GM18526 (cell line): ENCODE measurements around the gene NFATC2IP.

Source experiments
- POLR2A ChIP-seq: IDR thresholded peaks from 3 replicates; pipeline ENCODE4 v1.6.1; 2011; ENCODE audit not compliant: insufficient read length; ENCODE audit errors: extremely low read depth

Gene NFATC2IP

GRCh38 chr16:28950648-28951409 lies at the start of gene NFATC2IP:
Gene NFATC2IP, plus strand, starts transcription at chr16:28950937. Its CDS starts 75 bp downstream, at chr16:28951012.
- TF ChIP-seq POLR2A: peak; percentile 88

GRCh38 chr16:28901862-28902261 lies 48.9 kb upstream of the NFATC2IP start:
- TF ChIP-seq POLR2A: no peak

- no peak for TF ChIP-seq POLR2A
These were observed 47.8 kb upstream of the NFATC2IP start for GRCh38 chr16:28902909-28903308.

DNA sequence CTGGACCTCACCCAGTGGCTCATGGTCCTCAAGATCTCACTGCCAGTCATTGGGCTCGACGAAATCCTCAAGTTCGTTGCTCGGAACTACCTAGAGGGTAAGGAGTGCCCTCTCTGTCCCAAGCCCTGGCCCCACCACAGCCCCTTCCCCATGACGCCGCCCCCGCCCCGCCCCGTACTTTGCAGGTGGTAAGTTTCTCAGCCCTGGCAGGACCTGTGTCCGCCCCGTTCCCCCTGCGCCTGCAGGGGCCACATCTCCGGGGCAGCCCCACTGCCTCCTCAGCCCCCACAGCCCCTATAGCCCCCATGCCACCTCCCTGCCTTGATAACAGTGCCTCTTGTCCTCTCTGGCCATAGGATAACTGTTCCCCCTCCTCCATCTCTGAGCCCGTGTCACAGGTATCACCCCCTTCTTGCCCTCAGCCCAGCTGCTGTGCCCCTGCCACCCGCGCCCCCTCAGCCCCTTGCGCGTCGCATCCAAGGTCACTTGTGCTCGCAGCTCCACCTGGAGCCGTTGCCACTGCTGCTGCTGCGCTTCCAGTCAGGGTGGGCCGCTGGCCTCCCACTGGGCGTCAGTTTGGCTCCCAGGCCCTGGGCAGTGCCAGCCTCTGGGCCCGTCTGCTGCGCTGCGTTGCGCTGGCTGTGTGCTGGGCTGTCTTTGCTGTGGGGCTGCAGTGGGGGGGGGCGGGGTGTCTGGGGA lies 47.2 kb upstream of the NFATC2IP start:
- no peak for TF ChIP-seq POLR2A

GRCh38 chr16:28904363-28904762 lies 46.4 kb upstream of the NFATC2IP start:
- TF ChIP-seq POLR2A: no peak

DNA sequence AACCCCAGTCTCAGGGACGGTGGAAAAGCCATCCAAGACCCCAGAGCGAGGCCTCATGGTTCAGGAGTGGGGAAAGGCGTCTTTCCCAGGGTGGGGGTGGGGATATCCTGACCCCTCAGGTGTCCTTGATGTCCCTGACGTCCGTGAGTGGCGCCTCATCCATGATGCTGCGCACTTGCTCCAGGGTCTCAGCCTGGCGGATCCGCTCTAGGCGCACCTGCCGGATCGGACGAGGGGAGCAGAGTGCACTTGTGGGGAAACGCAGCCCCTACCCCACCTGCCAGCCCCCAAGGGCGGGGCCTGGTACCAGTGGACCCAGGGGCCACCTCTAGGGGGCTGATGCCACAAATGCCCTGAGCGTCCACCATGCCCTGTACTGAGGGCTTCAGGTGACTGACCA lies 45.9 kb upstream of the NFATC2IP start:
- no peak for TF ChIP-seq POLR2A

DNA sequence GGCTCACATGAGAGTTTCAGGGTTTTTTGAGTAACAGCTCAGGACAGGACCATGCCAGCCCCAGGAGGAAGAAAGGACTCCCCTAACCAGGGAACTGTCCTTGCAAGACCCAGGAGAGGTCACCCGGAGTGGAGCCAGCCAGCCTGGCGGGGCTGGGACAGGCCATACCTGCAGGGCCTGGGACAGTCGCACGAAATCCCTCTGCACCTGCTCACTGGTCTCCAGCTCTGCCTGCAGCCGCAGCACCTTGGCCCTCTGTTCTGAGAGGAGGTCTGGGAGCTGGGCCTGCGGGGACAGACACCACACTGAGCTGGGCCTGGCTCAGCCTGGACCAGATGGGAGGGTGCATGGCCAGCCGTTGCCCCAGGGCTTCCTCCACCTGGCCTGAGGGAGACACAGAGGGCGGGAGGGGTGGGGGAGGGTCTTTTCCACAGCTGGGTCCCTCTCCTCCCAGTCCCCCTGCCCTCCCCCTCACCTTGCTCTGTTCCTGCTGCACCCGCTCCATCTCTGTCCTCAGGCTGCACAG lies 45.4 kb upstream of the NFATC2IP start:
- TF ChIP-seq POLR2A: no peak

- TF ChIP-seq POLR2A: no peak
These were observed 44.9 kb upstream of the NFATC2IP start for GRCh38 chr16:28905800-28906372.

- no peak for TF ChIP-seq POLR2A
These were observed 40.4 kb upstream of the NFATC2IP start for GRCh38 chr16:28910086-28911031.

GRCh38 chr16:28912558-28912957 lies 38.2 kb upstream of the NFATC2IP start:
- TF ChIP-seq POLR2A: no peak

DNA sequence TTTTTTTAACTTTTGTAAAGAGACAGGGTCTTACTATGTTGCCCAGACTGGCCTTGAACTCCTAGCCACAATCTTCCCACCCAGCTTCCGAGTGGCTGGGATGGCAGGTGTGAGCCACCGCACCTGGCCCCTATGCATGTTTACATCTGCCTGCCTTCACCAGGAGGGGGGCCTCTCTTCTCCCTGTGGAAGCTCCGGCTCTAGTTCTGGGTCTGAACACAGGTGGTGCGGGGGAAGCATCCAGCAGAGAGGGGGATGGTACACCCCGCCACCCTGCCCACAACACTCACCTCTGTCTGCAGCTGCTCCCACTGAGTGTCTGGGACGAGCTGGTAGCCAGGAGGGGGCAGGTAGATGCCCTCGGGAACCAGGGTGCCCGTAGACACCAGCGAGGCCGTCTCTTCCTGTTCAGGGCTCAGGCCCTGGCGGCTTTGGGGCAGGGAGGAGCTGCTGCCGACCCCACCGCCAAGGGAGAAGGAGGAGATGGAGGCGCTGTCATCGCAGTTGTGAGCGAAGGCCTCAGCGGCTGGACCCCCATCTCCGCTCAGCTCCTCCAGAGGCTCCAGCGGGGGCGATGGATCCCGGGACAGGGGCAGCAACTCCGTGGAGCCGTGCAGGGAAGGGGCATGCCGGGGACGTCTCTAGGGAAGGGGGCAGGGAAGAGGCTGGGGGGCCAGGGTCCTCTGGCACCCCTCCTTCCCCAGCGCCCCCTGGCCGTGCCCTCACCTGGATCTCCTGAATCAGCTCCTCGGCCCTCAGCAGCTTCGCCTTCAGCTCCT lies 36.6 kb upstream of the NFATC2IP start:
- no peak for TF ChIP-seq POLR2A

DNA sequence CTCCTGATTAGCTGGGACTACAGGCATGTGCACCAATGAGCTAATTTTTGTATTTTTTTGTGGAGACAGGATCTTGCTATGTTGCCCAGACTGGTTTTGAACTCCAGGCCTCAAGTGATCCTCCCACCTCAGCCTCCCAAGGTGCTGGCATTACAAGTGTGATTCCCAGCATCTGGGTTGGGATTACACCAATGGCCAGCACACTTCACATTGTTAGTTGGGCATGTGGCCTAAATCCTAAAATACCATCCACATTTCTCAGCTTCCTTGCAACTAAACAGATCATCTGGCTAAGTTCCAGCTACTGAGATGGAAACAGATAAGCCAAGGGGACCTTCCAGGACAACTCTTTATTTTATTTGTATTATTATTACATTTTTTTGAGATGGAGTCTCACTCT lies 35.6 kb upstream of the NFATC2IP start:
- no peak for TF ChIP-seq POLR2A

- TF ChIP-seq POLR2A: no peak
These were observed 33.6 kb upstream of the NFATC2IP start for GRCh38 chr16:28917095-28917494.

DNA sequence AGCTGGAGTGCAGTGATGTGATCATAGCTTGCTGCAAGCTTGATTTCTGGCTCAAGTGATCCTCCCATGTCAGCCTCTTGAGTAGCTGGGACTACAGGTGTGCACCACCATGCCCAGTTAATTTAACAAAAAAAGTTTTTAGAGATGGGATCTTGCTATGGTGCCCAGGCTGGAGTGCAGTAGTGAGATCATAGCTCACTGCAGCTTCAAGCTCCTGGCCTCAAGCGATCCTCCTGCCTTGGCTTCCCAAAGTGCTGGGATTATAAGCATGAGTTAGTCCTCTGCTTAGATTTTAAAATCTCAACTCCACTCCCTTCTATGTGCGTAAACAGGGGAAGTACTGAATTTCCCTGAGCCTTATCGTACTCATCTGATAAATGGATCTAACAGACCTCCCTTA lies 32.0 kb upstream of the NFATC2IP start:
- no peak for TF ChIP-seq POLR2A
